B cell (primary cell): ENCODE results near the gene CTCFL. TPM values are rescaled to one million over a fixed set of nuclear protein-coding genes. Genes with fewer than 3 reads are reported as not detected.
A peak's percentile ranks its signal among the peaks of the same experiment; 100 is the strongest.

Source experiments
- ATAC-seq: fragments of 200-7000 bp; cut with Tn5 transposase; one replicate; pipeline ENCODE4 v1.10.0; 2021; ENCODE audit warnings: low read depth, mild to moderate bottlenecking, moderate number of reproducible peaks, moderate library complexity
- CTCF ChIA-PET: fragments of 350-600 bp; sonication (Branson Sonifier 250); formaldehyde crosslinking; loops from one replicate; lab custom pipeline; 2021; ENCODE audit warnings: antibody characterized with exemption, inconsistent platforms; lab: Charles Lee
- POLR2A ChIA-PET: fragments of 350-600 bp; sonication (Branson Sonifier 250); formaldehyde crosslinking; loops from one replicate; lab custom pipeline; 2021; ENCODE audit warnings: antibody characterized with exemption; lab: Charles Lee
- DNase-seq: peaks from one replicate; pipeline ENCODE4 v3.0.0; 2013
- H2AFZ ChIP-seq: 2 replicates; pipeline ENCODE4 v1.6.1; 2012; ENCODE audit warnings: mild to moderate bottlenecking, low read depth, low read length; ENCODE audit not compliant: insufficient read depth, poor library complexity, severe bottlenecking
- H3K27ac ChIP-seq, 2 donors: 1 replicate in 1 of 2; 2 replicates in 1 of 2; pipeline ENCODE4 v1.5.1; 2012 to 2013; ENCODE audit warnings: low read length in 2 of 2, mild to moderate bottlenecking in 2 of 2, moderate library complexity in 1 of 2
- H3K27me3 ChIP-seq, 4 experiments: fragments of 200-600 bp in 1 of 4; sonication (generic) in 1 of 4; replicated peaks in 1 of 4; 1 replicate in 2 of 4; 2 replicates in 2 of 4; pipeline versions ENCODE4 v1.6.1 to v1.7.0; 2013 to 2016; ENCODE audit warnings: low read length in 3 of 4, mild to moderate bottlenecking in 2 of 4, mixed read lengths in 1 of 4, moderate library complexity in 1 of 4; ENCODE audit not compliant: insufficient read depth in 4 of 4, control insufficient read depth in 3 of 4; ENCODE audit errors: control extremely low read depth in 1 of 4
- H3K36me3 ChIP-seq, 2 experiments: replicated peaks in 1 of 2; 1 replicate in 1 of 2; 2 replicates in 1 of 2; pipeline versions ENCODE4 v1.6.1 to v1.7.1; 2013; ENCODE audit warnings: low read length in 1 of 2; ENCODE audit not compliant: insufficient read depth in 2 of 2, control insufficient read depth in 1 of 2; ENCODE audit errors: control extremely low read depth in 1 of 2, extremely low read depth in 1 of 2
- H3K4me1 ChIP-seq, 2 donors: fragments of 200-600 bp in 1 of 2; sonication (generic) in 1 of 2; 1 replicate in 1 of 2; 2 replicates in 1 of 2; pipeline versions ENCODE4 v1.5.1 to v1.6.1; 2013 to 2017; ENCODE audit warnings: low read length in 2 of 2; ENCODE audit not compliant: control insufficient read depth in 2 of 2, insufficient read depth in 2 of 2
- H3K4me2 ChIP-seq: replicated peaks from 2 replicates; pipeline ENCODE3; 2012; ENCODE audit warnings: mild to moderate bottlenecking, low read depth, low read length; ENCODE audit not compliant: poor library complexity, severe bottlenecking
- H3K4me3 ChIP-seq, 5 experiments: fragments of 200-600 bp in 1 of 5; sonication (generic) in 1 of 5; 1 replicate in 3 of 5; 2 replicates in 2 of 5; pipeline versions ENCODE4 v1.5.1 to v1.7.0; 2011 to 2016; ENCODE audit warnings: low read length in 4 of 5, mild to moderate bottlenecking in 4 of 5, low read depth in 2 of 5, control low read depth in 1 of 5, moderate library complexity in 1 of 5; ENCODE audit not compliant: insufficient read depth in 1 of 5; ENCODE audit errors: control extremely low read depth in 1 of 5, extremely low read depth in 1 of 5
- H3K79me2 ChIP-seq: fragments of 200-600 bp; sonication (generic); one replicate; pipeline ENCODE4 v1.6.0; 2016; ENCODE audit warnings: low read length; ENCODE audit not compliant: control insufficient read depth, insufficient read depth
- H3K9ac ChIP-seq: fragments of 200-600 bp; sonication (generic); 2 replicates; pipeline ENCODE4 v1.6.1; 2017; ENCODE audit warnings: mild to moderate bottlenecking, low read length, moderate library complexity
- H3K9me3 ChIP-seq, 3 donors: one replicate each; pipeline versions ENCODE4 v1.6.1 to v1.7.1; 2013; ENCODE audit warnings: low read length in 2 of 3; ENCODE audit not compliant: control insufficient read depth in 2 of 3, insufficient read depth in 1 of 3; ENCODE audit errors: control extremely low read depth in 1 of 3
- H4K20me1 ChIP-seq: 2 replicates; pipeline ENCODE4 v1.6.0; 2012; ENCODE audit warnings: mild to moderate bottlenecking, low read length; ENCODE audit not compliant: insufficient read depth, control insufficient read depth, poor library complexity, severe bottlenecking
- H3K27ac Mint-ChIP-seq: one replicate; pipeline ENCODE4 v1.8.0; 2021; ENCODE audit warnings: mixed read lengths
- H3K27me3 Mint-ChIP-seq: one replicate; pipeline ENCODE4 v1.8.0; 2021; ENCODE audit warnings: mixed read lengths
- H3K4me1 Mint-ChIP-seq: one replicate; pipeline ENCODE4 v1.8.0; 2021; ENCODE audit warnings: mixed read lengths
- H3K4me3 Mint-ChIP-seq: one replicate; pipeline ENCODE4 v1.8.0; 2021; ENCODE audit warnings: mixed read lengths
- H3K9me3 Mint-ChIP-seq: one replicate; pipeline ENCODE4 v1.8.0; 2022; ENCODE audit warnings: mixed read lengths; ENCODE audit not compliant: insufficient read depth
- EZH2 ChIP-seq: IDR thresholded peaks from 2 replicates; pipeline ENCODE4 v1.6.1; 2012; ENCODE audit warnings: borderline replicate concordance, low read depth, mild to moderate bottlenecking, moderate library complexity, low read length; ENCODE audit not compliant: insufficient read depth, poor library complexity, severe bottlenecking
- WGBS: methylation state at CpG from one replicate; pipeline ENCODE4 v1.1.5; 2013; ENCODE audit warnings: missing lambda C conversion rate; ENCODE audit not compliant: insufficient coverage; 5-methylcytosine and 5-hydroxymethylcytosine counted together
- intact Hi-C: fragments of 100-400 bp; cut with micrococcal nuclease; formaldehyde crosslinking; loops from one replicate; pipeline ENCODE4 v1.10.0; 2022
- polyA plus RNA-seq: library from polyadenylated mRNA; depleted of rRNA; stranded (reverse); fragments of >200 nt; gene quantifications from 2 replicates; pipeline ENCODE4 v1.2.3, GENCODE V29; 2012
- total RNA-seq, 2 donors: library from RNA; stranded (reverse); fragments of 120-200 nt in 1 of 2; gene quantifications; 1 replicate in 1 of 2; 2 replicates in 1 of 2; pipeline versions ENCODE4 v1.2.3 to v1.2.4, GENCODE V29; 2013 to 2022
- TF ChIP-seq, protein P1 (sequence below): fragments of 200-600 bp; IDR thresholded peaks from one replicate; pipeline ENCODE4 v1.8.0; 2022; ENCODE audit warnings: antibody characterized with exemption, mild to moderate bottlenecking

Gene CTCFL
- total and polyA plus RNA-seq, 2 donors (not counting 1 experiment from before 2014, with no cell fraction given), result not detected

DNA sequence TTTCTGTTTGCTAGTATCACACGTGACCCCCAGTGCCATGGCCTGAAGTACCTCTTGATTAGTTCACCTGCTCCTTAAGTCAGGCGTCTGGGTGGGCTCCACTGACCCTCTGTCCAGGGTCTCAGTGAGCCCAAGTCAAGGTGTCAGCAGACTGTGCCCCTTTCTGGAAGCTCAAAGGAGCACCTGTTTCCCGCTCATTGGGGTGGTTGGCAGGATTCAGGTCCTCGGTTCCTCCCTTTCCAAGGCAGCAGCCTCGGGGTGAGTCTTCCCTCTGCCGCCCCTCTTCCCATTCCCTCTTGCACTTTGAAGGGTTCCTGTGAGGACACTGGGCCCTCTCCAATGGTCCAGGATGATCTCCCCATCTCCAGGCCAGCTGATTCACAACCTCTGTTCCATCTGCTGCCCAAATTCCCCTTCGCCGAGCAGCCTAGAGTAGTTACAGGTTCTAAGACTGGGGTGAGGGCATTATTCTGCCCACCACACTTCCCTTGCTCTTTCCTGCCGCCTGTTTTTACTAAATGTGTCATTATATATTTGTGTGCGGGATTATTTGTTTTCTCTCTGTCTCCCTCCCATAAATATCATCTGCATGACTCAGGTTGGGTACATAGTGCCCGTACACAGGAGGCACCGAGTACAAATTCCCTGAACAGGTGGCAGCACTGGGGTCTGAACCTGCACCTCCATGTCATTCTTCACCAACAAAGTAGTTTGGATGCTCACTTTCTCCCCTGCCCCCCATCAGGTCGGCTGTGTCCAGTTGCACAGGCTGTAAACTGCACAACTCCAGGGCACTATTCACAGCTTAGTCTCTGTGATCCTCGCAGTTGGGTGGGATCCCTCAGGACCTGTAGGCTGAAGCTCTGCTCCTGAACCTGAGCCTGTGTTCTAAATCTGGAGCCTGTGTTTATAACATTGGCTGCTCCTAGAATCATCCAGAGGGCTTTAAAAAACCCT is 75.3 kb downstream of the CTCFL start:
- peak overlapping the region; percentile 52 for H3K9ac ChIP-seq

More for the DNA sequence above, 75.3 kb downstream of the CTCFL start:
- intact Hi-C loops, result loop anchor here (1.0 to 2.0 kb wide), 4 partner anchors 16 to 51 kb away; no protein-coding TSS in a partner anchor
- no peaks in the 10 kb centered on the region for H3K9me3 Mint-ChIP-seq
- Histone ChIP-seq H3K27ac (no peak overlapping the region), H3K36me3 (no peaks in the 10 kb centered on the region), H3K4me3 (peak overlapping the region in 2 of 5 experiments; percentile 36 to 48), H2AFZ (no peak overlapping the region), H3K4me1 (peaks cover 38 to 49% of the 10 kb centered on the region in 2 donors), H3K4me2 (peak overlapping the region; percentile 78), H3K27me3 (no peaks in the 10 kb centered on the region), H3K9me3 (peaks cover 0 to 7% (median 6%) of the 10 kb centered on the region in 3 donors), H3K79me2 (no peaks in the 10 kb centered on the region), H4K20me1 (no peaks in the 10 kb centered on the region)
- peak overlapping the region; percentile 73 for H3K27ac Mint-ChIP-seq
- no peaks in the 10 kb centered on the region for H3K27me3 Mint-ChIP-seq
- ATAC-seq (no peak), DNase-seq (no peak)
- peak overlapping the region; percentile 86 for H3K4me3 Mint-ChIP-seq
- ChIA-PET POLR2A (interaction anchor here (0.7 to 2.0 kb wide), 9 partner anchors 16 to 59 kb away, joined by 3 to 8 read pairs (median 4); no protein-coding TSS in a partner anchor), CTCF (interaction anchor here (0.6 to 2.1 kb wide), 11 partner anchors 19 to 69 kb away, joined by 3 to 11 read pairs (median 3); no protein-coding TSS in a partner anchor)
- 60% methylated on average over 10 of the region's 14 CpGs for WGBS
- TF ChIP-seq, protein P1, sequence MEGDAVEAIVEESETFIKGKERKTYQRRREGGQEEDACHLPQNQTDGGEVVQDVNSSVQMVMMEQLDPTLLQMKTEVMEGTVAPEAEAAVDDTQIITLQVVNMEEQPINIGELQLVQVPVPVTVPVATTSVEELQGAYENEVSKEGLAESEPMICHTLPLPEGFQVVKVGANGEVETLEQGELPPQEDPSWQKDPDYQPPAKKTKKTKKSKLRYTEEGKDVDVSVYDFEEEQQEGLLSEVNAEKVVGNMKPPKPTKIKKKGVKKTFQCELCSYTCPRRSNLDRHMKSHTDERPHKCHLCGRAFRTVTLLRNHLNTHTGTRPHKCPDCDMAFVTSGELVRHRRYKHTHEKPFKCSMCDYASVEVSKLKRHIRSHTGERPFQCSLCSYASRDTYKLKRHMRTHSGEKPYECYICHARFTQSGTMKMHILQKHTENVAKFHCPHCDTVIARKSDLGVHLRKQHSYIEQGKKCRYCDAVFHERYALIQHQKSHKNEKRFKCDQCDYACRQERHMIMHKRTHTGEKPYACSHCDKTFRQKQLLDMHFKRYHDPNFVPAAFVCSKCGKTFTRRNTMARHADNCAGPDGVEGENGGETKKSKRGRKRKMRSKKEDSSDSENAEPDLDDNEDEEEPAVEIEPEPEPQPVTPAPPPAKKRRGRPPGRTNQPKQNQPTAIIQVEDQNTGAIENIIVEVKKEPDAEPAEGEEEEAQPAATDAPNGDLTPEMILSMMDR, result no peak
- TF ChIP-seq EZH2, result no peak
- peaks cover 57% of the 10 kb centered on the region for H3K4me1 Mint-ChIP-seq
